ENCODE measurements around the gene PHLDA2.

PHLDA2 gene

DNA sequence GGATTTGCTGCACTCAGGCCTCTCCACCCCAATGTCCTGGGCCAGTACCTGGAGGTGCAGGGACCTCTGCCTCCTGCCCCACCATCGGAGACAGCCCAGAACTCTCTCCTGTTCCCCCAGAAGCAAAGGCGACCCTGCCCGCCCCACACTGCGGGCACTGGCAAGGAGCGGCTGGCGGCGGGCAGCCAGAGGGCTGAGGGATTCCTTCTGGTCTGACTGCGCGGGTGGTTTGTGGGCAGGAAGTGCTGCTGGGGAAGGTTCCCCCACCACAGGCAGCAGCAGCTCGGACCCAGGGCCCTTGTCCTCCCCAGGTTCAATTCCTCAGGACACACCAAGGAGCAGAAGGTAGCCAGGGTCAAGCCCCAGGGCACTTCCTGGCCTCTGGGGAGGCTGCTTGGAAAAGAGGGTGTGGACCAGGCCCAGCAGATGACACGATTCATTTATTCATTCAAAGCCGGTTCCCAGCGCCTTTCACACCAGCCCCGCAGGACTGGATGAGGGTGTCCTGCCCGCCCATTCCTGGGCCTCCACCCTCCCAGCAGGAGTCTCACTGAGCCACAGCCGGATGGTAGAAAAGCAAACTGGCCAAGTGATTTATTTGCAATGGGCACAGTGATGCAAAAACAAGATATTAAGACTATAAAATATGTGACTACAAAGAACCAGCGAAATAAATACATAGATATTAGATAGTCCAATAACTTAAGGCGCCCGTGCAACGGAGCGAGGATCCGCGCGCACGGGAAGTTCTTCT, 1.2 kb downstream of the PHLDA2 start:
- DNase-seq: no peak

GRCh38 chr11:2927121-2927800, 2.0 kb downstream of the PHLDA2 start:
- DNase-seq: no peak

DNA sequence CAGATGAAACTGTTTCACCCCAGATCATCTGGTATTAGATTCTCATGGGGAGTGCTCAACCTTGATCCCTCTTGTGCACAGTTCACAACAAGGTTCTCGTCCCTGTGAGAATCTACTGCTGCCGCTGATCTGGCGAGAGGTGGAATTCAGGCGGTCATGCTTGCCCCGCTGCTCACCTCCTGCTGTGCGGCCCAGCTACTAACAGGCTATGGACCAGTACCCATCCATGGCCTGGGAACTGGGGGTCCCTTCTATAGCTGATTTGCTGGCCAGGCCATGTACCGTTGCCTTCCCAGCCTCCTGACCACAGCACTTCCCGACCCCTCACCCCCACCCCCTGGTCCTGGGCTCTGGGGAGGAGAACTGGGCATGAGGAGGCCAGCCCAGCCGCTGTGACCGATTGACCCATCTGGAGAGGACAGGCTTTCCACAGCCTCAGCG, 2.6 kb downstream of the PHLDA2 start:
- DNase-seq: no peak

DNA sequence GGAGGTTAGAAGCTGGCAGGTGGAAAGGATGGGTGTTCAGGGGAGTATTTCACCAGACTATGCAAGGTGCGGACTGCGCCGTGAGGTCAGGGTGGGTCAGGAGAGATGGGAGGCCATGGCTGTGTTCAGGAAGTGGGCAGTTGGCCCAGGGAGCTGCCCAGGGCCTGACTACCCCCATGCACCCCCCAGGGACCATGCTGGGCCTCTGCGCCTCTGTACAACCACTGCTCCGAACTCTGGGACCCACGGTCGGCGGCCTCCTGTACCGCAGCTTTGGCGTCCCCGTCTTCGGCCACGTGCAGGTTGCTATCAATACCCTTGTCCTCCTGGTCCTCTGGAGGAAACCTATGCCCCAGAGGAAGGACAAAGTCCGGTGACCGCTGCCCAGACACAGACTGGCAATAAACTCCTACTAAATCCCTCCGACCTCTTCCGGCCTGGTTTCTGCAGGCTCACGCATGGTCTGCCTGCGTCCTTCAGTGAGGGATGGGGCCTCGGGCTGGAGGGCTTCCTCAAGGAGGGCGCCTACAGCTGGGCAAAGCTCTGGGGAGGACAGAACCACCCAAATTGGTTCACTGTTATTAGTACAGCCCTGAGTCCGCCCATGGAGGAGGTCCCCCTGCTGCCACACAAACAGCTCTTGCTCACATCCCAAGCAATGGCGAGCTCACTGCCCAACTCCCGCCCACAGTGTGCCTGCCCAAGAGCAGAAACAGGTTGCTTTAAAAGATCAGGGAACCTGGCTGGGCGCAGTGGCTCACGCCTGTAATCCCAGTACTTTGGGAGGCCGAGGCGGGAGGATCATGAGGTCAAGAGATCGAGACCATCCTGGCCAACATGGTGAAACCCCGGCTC, 4.2 kb downstream of the PHLDA2 start:
- DNase-seq: no peak

GRCh38 chr11:2924381-2924780, 4.8 kb downstream of the PHLDA2 start:
- no peak for DNase-seq

DNA sequence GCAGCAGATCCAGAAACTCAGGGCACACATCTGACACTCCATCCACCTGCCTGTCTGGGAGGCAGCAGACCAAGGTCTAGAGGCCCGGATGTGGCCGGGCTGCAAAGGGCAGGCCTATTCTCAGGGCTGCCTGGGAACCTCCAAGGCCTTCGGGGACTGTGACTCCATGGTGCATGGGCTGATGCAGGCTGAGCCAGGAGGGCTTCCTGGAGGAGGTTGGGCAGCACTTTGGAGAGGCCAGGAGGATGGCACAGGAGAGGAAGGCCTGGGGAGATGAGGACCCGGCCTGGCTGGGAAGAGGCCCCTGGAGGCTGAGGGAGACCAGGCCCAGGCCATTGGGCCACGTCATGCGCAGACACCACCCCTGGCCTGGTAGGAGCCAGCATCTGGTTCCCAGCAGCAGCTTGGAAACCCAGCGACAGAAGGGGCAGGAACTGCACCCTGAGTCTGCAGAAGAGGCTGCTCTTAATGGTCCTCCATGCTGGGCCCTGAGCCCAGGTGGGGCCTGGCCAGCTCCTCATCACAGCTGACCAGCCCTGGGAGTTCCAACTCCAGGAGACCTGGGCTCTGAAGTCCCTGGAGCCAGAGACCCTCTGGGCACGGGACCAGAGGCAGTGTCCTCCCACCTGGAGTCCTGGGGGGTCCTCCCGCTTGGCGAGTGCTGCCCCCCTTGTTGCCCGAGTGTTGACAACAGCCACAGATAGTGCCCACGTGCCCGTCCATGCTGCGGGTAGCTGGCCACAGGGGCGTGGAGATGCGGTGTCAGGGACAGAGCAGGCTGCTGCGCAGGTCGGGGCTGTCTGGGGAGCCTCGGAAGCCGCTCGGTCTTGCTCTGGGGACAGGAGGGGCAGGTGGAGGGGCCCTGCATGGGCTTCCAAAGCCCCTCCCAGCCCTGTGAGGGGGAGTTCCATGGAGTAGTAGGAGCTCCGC, 5.5 kb downstream of the PHLDA2 start:
- no peak for DNase-seq

DNA sequence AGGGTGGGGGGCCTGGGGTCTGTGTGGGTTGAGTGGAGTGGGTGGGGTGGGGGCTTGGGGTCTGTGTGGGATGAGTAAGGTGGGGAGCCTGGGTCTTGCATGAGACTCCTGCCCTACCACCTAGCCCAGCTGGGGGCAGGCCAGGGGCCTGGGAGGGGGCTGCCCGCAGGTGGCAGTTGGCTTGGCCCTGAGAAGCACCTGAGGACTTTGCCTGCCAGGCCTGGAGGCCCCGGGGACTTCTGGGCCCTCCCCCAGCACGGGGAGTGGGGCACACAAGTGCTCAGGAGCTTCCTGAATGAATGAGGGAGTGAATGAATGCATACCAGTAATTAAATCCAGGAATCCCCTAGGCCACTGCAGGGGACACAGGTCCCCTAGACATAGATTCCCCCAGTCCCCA, 6.6 kb downstream of the PHLDA2 start:
- DNase-seq: no peak

GRCh38 chr11:2921742-2922493, 7.3 kb downstream of the PHLDA2 start:
- DNase-seq: no peak

DNA sequence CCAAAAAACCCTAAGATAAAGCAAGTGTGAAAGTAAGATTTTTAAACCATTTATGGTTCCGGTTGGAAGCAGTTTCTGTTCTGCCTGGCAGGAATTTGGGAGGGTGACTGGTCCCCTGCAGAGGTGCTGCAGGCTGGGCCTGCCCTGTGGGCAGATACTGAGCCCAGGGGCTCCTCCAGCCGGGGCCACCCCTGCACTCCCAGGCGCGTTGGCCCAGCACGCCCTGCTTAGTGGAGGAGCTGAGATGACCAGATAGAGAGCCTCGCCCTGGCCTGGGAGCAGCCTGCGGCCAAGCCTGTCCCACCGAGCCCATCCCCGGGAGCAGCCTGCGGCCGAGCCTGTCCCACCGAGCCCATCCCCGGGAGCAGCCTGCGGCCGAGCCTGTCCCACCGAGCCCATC, 8.0 kb downstream of the PHLDA2 start:
- DNase-seq: no peak

DNA sequence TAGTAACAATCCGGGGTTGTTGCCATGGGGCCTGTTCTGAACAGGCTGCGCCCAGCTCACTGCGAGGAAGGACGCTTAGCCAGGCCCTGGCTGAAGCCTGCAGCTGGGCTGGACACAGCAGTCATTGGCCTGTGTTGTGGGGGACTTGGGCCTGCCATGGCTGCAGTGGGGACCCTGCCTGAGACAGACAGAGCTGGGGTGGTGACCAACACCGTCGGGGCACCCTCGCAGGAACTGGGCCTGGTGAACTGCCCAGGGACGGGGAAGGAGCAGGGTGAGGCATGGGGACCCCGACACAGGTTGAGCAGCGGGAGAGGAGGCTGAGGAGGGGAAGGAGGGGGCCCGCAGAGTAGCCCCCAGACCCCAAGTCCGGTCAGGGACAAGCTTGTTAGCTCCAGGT, 8.9 kb downstream of the PHLDA2 start:
- DNase-seq: no peak

DNA sequence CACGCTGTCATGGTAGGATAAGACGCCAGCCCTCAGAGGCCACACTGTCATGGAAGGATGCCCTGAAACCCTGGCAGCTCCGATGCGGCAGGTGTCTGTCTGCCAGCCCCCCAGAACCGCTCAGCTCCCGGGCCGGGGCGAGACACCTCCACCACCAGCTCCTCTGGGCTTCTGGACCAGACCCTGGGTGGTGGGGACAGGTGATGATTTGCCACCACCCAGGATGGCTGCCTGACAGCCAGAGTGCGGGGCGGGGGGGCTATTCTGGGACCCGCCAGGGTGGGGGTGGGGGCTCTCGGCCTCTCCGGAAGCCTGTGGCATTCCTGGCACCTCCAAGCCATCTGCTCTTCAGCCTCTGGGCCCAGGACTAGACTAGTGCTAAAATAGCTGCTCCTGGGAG, 9.4 kb downstream of the PHLDA2 start:
- no peak for DNase-seq

DNA sequence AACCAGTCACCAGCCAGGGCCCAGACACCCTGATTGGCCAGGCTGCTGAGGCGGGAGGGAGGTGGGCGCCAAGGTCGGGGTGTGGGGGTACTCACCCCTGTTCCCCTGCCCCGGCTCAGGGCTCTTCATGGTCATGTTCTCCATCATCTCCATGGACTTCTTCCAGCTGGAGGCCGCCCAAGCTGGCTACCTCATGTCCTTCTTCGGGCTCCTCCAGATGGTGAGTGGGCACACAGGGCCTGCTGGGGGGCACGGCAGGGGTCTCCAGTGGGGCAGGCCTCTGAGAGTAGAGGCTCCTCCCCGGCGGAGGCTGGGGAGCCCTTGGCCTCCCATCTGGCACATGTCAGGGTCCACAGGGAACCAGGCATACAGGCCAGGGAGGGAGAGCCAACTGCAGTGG, 10.0 kb downstream of the PHLDA2 start:
- no peak for DNase-seq

GRCh38 chr11:2917842-2918490, 11.3 kb downstream of the PHLDA2 start:
- DNase-seq: no peak

DNA sequence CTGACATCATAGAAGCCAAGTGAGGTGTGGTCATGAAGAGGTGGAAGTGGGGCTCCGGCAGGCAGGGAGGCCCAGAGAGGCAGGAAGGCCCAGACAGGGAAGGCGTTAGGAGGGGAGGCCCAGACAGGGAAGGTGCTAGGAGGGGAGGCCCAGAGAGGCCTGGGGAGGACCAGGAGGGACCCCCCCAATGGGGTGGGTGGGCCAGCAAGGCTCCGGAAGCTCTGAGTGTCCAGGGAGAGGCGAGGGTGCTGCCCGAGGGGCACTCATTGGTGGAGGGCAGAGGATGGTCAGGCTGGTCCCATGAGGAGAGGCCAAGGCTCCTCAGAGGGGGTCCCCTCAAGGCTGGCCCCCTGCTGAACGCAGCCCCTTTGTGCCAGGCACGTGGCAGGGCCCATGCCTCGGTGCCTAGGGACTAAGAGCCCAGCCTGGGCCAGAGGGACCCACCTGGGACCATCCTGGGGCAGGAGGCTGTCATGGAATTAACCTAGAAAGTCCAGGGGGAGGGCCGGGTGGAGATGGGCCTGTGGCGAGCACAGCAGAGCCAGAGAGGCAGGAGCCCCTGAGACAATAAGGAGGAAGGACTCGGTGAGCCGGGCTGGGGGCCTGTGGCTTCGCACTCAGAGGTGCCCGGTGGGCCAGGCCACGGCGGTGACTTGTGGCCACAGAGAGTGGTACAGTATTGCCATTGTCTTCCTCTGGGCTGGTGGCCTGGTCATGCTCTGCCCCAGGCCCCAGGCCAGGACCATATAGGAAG, 12.2 kb downstream of the PHLDA2 start:
- no peak for DNase-seq

GRCh38 chr11:2916114-2916891, 12.9 kb downstream of the PHLDA2 start:
- DNase-seq: no peak

GRCh38 chr11:2915473-2915872, 13.7 kb downstream of the PHLDA2 start:
- no peak for DNase-seq

- DNase-seq: no peak
These were observed 14.6 kb downstream of the PHLDA2 start for GRCh38 chr11:2914455-2915195.

DNA sequence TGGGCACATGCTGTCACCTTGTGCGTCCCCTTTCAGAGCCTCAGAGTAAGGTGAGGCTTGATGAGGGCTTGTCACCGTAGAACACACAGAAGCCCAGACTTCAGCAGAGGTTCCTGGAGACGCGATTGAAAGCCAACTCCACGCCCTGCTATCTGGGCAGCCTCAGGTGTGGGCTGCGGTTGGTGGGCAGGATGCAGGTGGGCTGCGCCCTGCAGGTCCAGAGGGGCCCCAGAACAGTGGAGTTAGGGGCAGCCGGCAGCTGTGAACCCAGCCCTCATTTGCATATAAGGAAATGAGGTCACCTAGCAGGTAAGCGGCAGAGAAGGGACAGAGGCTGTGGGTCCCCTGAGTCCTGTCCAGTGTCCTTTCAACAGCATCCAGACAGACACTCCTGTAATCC, 15.4 kb downstream of the PHLDA2 start:
- DNase-seq: no peak

DNA sequence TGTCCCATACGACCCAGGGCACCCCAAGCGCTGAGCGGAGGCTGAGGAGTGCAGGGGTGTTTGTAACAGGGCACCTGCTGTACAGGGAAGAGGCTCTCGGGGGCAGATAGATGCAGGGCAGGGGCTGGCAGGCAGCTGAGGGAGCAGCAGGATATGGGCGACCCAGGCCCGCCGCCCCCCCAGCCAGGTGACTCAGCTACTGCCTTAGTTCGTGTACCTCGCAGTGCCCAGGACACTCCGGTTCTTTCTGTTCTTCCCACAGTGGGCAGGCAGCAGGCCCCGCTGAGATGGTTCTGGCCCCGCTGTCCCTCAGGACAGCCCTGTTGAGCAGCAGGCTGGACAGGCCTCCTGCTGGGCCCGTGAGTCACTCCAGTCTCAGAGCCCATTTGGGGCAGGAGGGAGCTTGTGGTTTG, 16.2 kb downstream of the PHLDA2 start:
- DNase-seq: no peak

Measured in right forelimb (tissue), 1 donor.